Stimulated activated CD8-positive, alpha-beta memory T cell treated with anti-CD3 and anti-CD28 coated beads, Interleukin-2, amount 100 ng/mL, for 48 hours (primary cell): Measurements from ENCODE around the gene CLEC10A.
"Not testable (repeated sequence)": the region's sequence is repeated elsewhere in the genome, so short reads cannot be mapped to it uniquely, and the experiment has no call there.

Experiments
- DNase-seq, 2 donors: peaks; one replicate each; pipeline ENCODE4 v3.0.0-alpha.2; 2020; ENCODE audit warnings: low read depth in 2 of 2

Gene CLEC10A

GRCh38 chr17:7108560-7108925, 28.5 kb upstream of the CLEC10A start:
- no peak for DNase-seq

GRCh38 chr17:7107795-7108559, 27.9 kb upstream of the CLEC10A start:
- no peak for DNase-seq

- no peak for DNase-seq
Measured at GRCh38 chr17:7107012-7107754, 27.1 kb upstream of the CLEC10A start.

- no peak for DNase-seq
Measured at GRCh38 chr17:7102421-7102820, 22.4 kb upstream of the CLEC10A start.

- DNase-seq, result no peak
Measured at GRCh38 chr17:7101531-7101930, 21.5 kb upstream of the CLEC10A start.

GRCh38 chr17:7100641-7101379, 20.8 kb upstream of the CLEC10A start:
- not testable (repeated sequence) for DNase-seq

GRCh38 chr17:7098802-7099459, 18.9 kb upstream of the CLEC10A start:
- DNase-seq, result no peak

- DNase-seq, result no peak
Measured at GRCh38 chr17:7097940-7098339, 17.9 kb upstream of the CLEC10A start.

- DNase-seq, result no peak
Measured at GRCh38 chr17:7095625-7096024, 15.6 kb upstream of the CLEC10A start.

- no peak for DNase-seq
Measured at GRCh38 chr17:7094652-7095019, 14.6 kb upstream of the CLEC10A start.

GRCh38 chr17:7091311-7092005, 11.4 kb upstream of the CLEC10A start:
- DNase-seq, result not testable (repeated sequence)

- not testable (repeated sequence) for DNase-seq
Measured at GRCh38 chr17:7089570-7089969, 9.5 kb upstream of the CLEC10A start.

GRCh38 chr17:7088442-7088841, 8.4 kb upstream of the CLEC10A start:
- DNase-seq, result not testable (repeated sequence)

- DNase-seq, result no peak
Measured at GRCh38 chr17:7084088-7084487, 4.0 kb upstream of the CLEC10A start.

GRCh38 chr17:7083592-7083991, 3.5 kb upstream of the CLEC10A start:
- no peak for DNase-seq

GRCh38 chr17:7081341-7082062, 1.5 kb upstream of the CLEC10A start:
- DNase-seq, result no peak

GRCh38 chr17:7080456-7081041, 498 bp upstream of the CLEC10A start:
- DNase-seq, result no peak

- DNase-seq, result no peak
Measured at GRCh38 chr17:7078711-7079110, 1.3 kb downstream of the CLEC10A start.

- no peak for DNase-seq
Measured at GRCh38 chr17:7077911-7078546, 2.0 kb downstream of the CLEC10A start.

- no peak for DNase-seq
Measured at GRCh38 chr17:7074931-7075330, 5.1 kb downstream of the CLEC10A start.
